HepG2 (cell line): ENCODE results near the gene MAB21L4. TPM values are rescaled to one million over a fixed set of nuclear protein-coding genes. Genes with fewer than 3 reads are reported as not detected.

ENCODE experiments used
- ARNTL ChIP-seq: sonication (generic); formaldehyde crosslinking; IDR thresholded peaks from 2 replicates; pipeline ENCODE4 v1.4.0; 2020; ENCODE audit warnings: mild to moderate bottlenecking, missing genetic modification reagents
- ELF3 ChIP-seq: IDR thresholded peaks from 2 replicates; pipeline ENCODE4 v1.6.1; 2016; ENCODE audit warnings: missing genetic modification reagents, missing compliant biosample characterization
- EP300 ChIP-seq, 3 experiments: sonication (generic) in 1 of 3; formaldehyde crosslinking in 1 of 3; IDR thresholded peaks; 2 replicates each; pipeline versions ENCODE4 v1.5.1 to v1.6.1; 2011 to 2020; ENCODE audit warnings: low read depth in 2 of 3, low read length in 2 of 3, borderline replicate concordance in 1 of 3, improper control_type of control experiment in 1 of 3, mild to moderate bottlenecking in 1 of 3, missing genetic modification reagents in 1 of 3, moderate library complexity in 1 of 3
- GTF3A ChIP-seq: sonication (generic); formaldehyde crosslinking; conservative IDR thresholded peaks from 2 replicates; pipeline ENCODE4 v1.4.0; 2020; ENCODE audit warnings: mild to moderate bottlenecking, missing genetic modification reagents
- NCOR1 ChIP-seq: fragments of 200-600 bp; sonication (generic); IDR thresholded peaks from 2 replicates; pipeline ENCODE4 v1.7.0; 2017; ENCODE audit warnings: antibody characterized with exemption, low read length, borderline replicate concordance
- REL ChIP-seq: sonication (generic); formaldehyde crosslinking; conservative IDR thresholded peaks from 2 replicates; pipeline ENCODE4 v1.8.0; 2022; ENCODE audit warnings: mild to moderate bottlenecking, missing genetic modification reagents, moderate library complexity
- SP5 ChIP-seq: IDR thresholded peaks from 2 replicates; pipeline ENCODE4 v1.6.1; 2016; ENCODE audit warnings: low read depth, borderline replicate concordance
- TCF12 ChIP-seq, 2 experiments: fragments of 450-650 bp in 1 of 2; sonication (generic) in 1 of 2; formaldehyde crosslinking in 1 of 2; IDR thresholded peaks; 2 replicates each; pipeline versions ENCODE4 v1.6.1 to v1.8.0; 2017 to 2022; ENCODE audit warnings: antibody characterized with exemption in 1 of 2, mild to moderate bottlenecking in 1 of 2, missing genetic modification reagents in 1 of 2, moderate library complexity in 1 of 2
- ZNF337 ChIP-seq: sonication (generic); formaldehyde crosslinking; IDR thresholded peaks from 2 replicates; pipeline ENCODE4 v1.5.1; 2020; ENCODE audit warnings: missing genetic modification reagents, low read depth, mild to moderate bottlenecking, borderline replicate concordance
- ZNF343 ChIP-seq: sonication (generic); formaldehyde crosslinking; IDR thresholded peaks from 2 replicates; pipeline ENCODE4 v1.4.0; 2020; ENCODE audit warnings: mild to moderate bottlenecking, missing genetic modification reagents
- ZNF451 ChIP-seq: sonication (generic); formaldehyde crosslinking; IDR thresholded peaks from 2 replicates; pipeline ENCODE4 v1.5.0; 2020; ENCODE audit warnings: mild to moderate bottlenecking, missing genetic modification reagents
- ZSCAN30 ChIP-seq: sonication (generic); formaldehyde crosslinking; IDR thresholded peaks from 2 replicates; pipeline ENCODE4 v1.5.0; 2020; ENCODE audit warnings: mild to moderate bottlenecking, missing genetic modification reagents
- polyA plus RNA-seq, 8 experiments: library from polyadenylated mRNA; depleted of rRNA in 3 of 8; stranded (reverse) in 7 of 8; unstranded in 1 of 8; fragments of >200 nt; fragmentation: Illumina TruSeq in 4 of 8; extraction: Trizol in 4 of 8; gene quantifications; 2 replicates each; pipeline versions ENCODE4 v1.2.1 to v1.2.3, GENCODE V29; 2011 to 2016; ENCODE audit warnings: low read depth in 4 of 8, missing spikeins in 1 of 8, mixed read lengths in 1 of 8; ENCODE audit not compliant: insufficient read depth in 1 of 8
- total RNA-seq, 5 experiments: library from RNA; depleted of rRNA; stranded (reverse); fragments of >200 nt; fragmentation: Illumina TruSeq; extraction: Trizol; gene quantifications; 2 replicates each; pipeline ENCODE4 v1.2.3, GENCODE V29; 2016; ENCODE audit warnings: low read depth in 1 of 5
- TF ChIP-seq, protein P1 (sequence below), 2 experiments: fragments of 450-650 bp in 1 of 2; sonication (generic) in 1 of 2; formaldehyde crosslinking in 1 of 2; IDR thresholded peaks; 2 replicates each; pipeline versions ENCODE4 v1.6.1 to v1.8.0; 2016 to 2022; ENCODE audit warnings: antibody characterized with exemption in 1 of 2, mild to moderate bottlenecking in 1 of 2, missing genetic modification reagents in 1 of 2
- TF ChIP-seq, protein P2 (sequence below): sonication (generic); formaldehyde crosslinking; IDR thresholded peaks from 2 replicates; pipeline ENCODE4 v1.4.0; 2020; ENCODE audit warnings: missing genetic modification reagents, mild to moderate bottlenecking, borderline replicate concordance
- TF ChIP-seq, protein P3 (sequence below): sonication (generic); formaldehyde crosslinking; IDR thresholded peaks from 2 replicates; pipeline ENCODE4 v1.8.0; 2023; ENCODE audit warnings: mild to moderate bottlenecking, missing genetic modification reagents

The MAB21L4 gene
- total and polyA plus RNA-seq, 2 of the 13 experiments (the other 11 are each of a cell fraction or from before 2014, with no cell fraction given): 3.0 to 14.0 TPM

- TF ChIP-seq, protein P1, sequence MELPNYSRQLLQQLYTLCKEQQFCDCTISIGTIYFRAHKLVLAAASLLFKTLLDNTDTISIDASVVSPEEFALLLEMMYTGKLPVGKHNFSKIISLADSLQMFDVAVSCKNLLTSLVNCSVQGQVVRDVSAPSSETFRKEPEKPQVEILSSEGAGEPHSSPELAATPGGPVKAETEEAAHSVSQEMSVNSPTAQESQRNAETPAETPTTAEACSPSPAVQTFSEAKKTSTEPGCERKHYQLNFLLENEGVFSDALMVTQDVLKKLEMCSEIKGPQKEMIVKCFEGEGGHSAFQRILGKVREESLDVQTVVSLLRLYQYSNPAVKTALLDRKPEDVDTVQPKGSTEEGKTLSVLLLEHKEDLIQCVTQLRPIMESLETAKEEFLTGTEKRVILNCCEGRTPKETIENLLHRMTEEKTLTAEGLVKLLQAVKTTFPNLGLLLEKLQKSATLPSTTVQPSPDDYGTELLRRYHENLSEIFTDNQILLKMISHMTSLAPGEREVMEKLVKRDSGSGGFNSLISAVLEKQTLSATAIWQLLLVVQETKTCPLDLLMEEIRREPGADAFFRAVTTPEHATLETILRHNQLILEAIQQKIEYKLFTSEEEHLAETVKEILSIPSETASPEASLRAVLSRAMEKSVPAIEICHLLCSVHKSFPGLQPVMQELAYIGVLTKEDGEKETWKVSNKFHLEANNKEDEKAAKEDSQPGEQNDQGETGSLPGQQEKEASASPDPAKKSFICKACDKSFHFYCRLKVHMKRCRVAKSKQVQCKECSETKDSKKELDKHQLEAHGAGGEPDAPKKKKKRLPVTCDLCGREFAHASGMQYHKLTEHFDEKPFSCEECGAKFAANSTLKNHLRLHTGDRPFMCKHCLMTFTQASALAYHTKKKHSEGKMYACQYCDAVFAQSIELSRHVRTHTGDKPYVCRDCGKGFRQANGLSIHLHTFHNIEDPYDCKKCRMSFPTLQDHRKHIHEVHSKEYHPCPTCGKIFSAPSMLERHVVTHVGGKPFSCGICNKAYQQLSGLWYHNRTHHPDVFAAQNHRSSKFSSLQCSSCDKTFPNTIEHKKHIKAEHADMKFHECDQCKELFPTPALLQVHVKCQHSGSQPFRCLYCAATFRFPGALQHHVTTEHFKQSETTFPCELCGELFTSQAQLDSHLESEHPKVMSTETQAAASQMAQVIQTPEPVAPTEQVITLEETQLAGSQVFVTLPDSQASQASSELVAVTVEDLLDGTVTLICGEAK (IDR thresholded peaks at IDR 0.05): no peak
- TF ChIP-seq, protein P1 (CRISPR knock-in tag; IDR thresholded peaks at IDR 0.05): peak; percentile 20; the same call in 1 of the 2 replicates
- TF ChIP-seq SP5 (CRISPR knock-in tag) (peak; percentile 50; the same call in 1 of the 2 replicates), ARNTL (CRISPR knock-in tag) (0 out of 2 replicates have a peak, but pooled peaks have one; percentile 32), GTF3A (no peak), ELF3 (CRISPR knock-in tag) (peak; percentile 96), TCF12 (IDR thresholded peaks at IDR 0.05) (no peak), TCF12 (CRISPR knock-in tag; IDR thresholded peaks at IDR 0.05) (no peak), ZNF343 (CRISPR knock-in tag) (no peak), EP300 (IDR thresholded peaks at IDR 0.05; ENCODE audit: low read depth in 2 of 2, low read length in 2 of 2) (peak in 1 of 2 experiments; percentile 67; a peak in 1 of 4 replicates), EP300 (CRISPR knock-in tag; IDR thresholded peaks at IDR 0.05; ENCODE audit: borderline replicate concordance) (no peak), NCOR1 (peak; percentile 71; the same call in 1 of the 2 replicates), ZNF451 (CRISPR knock-in tag) (no peak), REL (CRISPR knock-in tag) (no peak), ZSCAN30 (CRISPR knock-in tag) (no peak), ZNF337 (CRISPR knock-in tag) (0 out of 2 replicates have a peak, but pooled peaks have one; percentile 16)
- TF ChIP-seq, protein P2, sequence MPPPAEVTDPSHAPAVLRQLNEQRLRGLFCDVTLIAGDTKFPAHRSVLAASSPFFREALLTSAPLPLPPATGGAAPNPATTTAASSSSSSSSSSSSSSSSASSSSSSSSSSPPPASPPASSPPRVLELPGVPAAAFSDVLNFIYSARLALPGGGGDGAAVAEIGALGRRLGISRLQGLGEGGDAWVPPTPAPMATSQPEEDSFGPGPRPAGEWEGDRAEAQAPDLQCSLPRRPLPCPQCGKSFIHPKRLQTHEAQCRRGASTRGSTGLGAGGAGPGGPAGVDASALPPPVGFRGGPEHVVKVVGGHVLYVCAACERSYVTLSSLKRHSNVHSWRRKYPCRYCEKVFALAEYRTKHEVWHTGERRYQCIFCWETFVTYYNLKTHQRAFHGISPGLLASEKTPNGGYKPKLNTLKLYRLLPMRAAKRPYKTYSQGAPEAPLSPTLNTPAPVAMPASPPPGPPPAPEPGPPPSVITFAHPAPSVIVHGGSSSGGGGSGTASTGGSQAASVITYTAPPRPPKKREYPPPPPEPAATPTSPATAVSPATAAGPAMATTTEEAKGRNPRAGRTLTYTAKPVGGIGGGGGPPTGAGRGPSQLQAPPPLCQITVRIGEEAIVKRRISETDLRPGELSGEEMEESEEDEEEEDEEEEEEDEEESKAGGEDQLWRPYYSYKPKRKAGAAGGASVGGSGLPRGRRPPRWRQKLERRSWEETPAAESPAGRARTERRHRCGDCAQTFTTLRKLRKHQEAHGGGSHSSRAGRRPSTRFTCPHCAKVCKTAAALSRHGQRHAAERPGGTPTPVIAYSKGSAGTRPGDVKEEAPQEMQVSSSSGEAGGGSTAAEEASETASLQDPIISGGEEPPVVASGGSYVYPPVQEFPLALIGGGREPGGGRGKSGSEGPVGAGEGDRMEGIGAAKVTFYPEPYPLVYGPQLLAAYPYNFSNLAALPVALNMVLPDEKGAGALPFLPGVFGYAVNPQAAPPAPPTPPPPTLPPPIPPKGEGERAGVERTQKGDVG: no peak
- TF ChIP-seq, protein P3, sequence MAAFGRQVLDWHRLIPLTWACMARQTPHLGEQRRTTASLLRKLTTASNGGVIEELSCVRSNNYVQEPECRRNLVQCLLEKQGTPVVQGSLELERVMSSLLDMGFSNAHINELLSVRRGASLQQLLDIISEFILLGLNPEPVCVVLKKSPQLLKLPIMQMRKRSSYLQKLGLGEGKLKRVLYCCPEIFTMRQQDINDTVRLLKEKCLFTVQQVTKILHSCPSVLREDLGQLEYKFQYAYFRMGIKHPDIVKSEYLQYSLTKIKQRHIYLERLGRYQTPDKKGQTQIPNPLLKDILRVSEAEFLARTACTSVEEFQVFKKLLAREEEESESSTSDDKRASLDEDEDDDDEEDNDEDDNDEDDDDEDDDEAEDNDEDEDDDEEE (CRISPR knock-in tag): no peak
Observed at GRCh38 chr2:240864475-240864874, 31.5 kb downstream of the MAB21L4 start (continued).
